ENCODE measurements around the gene BCAR1.
"Not testable (repeated sequence)": the region's sequence is repeated elsewhere in the genome, so short reads cannot be mapped to it uniquely, and the experiment has no call there.

DNA sequence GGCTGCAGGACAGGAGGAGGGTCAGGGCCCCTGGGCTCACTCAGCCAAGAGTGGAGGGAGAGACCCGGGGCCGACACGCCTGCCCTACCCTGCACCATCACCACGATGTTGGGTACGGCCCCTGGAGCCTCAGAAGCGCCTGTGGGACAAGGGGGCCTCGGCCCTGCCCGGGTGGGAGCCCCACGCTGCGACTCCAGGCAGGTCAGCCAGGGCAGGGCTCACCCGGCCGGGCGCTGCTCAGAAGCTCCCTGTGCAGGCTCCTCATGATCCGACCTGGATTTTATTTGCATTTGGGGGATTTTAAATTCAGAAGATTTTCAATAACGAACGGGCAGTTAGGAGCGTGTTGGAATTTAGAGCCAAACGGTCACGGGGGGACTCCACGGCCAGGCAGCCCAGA is 46.5 kb downstream of the BCAR1 start:
- TF ChIP-seq ZNF274 (IDR thresholded peaks at IDR 0.05; ENCODE audit: low read depth, low read length); YY1 (IDR thresholded peaks at IDR 0.05; ENCODE audit: insufficient read depth, insufficient read length); SUZ12 (IDR thresholded peaks at IDR 0.05; ENCODE audit: extremely low read depth, insufficient read depth, insufficient read length): not testable (repeated sequence)

Measured in NT2/D1 (cell line).